Right lobe of liver (tissue), 6 donors: ENCODE results near the gene NR1D1. TPM values are rescaled to one million over a fixed set of nuclear protein-coding genes. Genes with fewer than 3 reads are reported as not detected.
A peak's percentile ranks its signal among the peaks of the same experiment; 100 is the strongest.

Experiments
- ATAC-seq, 4 donors: fragments of 200-7000 bp; cut with Tn5 transposase; one replicate each; pipeline ENCODE4 v1.9.1; 2020; ENCODE audit warnings: mild to moderate bottlenecking in 4 of 4, moderate library complexity in 4 of 4
- DNase-seq, 3 donors: peaks; one replicate each; pipeline ENCODE4 v3.0.0-alpha.2; 2020
- H3K27ac ChIP-seq, 3 donors: fragments of 200-600 bp; one replicate each; pipeline ENCODE4 v1.8.0; 2022
- H3K27me3 ChIP-seq, 2 donors: fragments of 200-600 bp; one replicate each; pipeline ENCODE4 v1.8.0; 2022
- H3K36me3 ChIP-seq, 4 donors: fragments of 200-600 bp; sonication (generic) in 1 of 4; one replicate each; pipeline versions ENCODE4 v1.5.1 to v1.8.0; 2017 to 2022; ENCODE audit warnings: control low read depth in 1 of 4
- H3K4me1 ChIP-seq, 4 donors: fragments of 200-600 bp; sonication (generic) in 1 of 4; one replicate each; pipeline versions ENCODE4 v1.5.1 to v1.8.0; 2017 to 2022; ENCODE audit warnings: control low read depth in 1 of 4
- H3K4me3 ChIP-seq, 3 donors: fragments of 200-600 bp; one replicate each; pipeline ENCODE4 v1.8.0; 2022
- H3K9me3 ChIP-seq, 4 donors: fragments of 200-600 bp; sonication (generic) in 1 of 4; one replicate each; pipeline versions ENCODE4 v1.5.1 to v1.8.0; 2017 to 2022; ENCODE audit warnings: control low read depth in 1 of 4
- CTCF ChIP-seq, 4 donors: fragments of 200-600 bp in 3 of 4; fragments of 450-650 bp in 1 of 4; IDR thresholded peaks; one replicate each; pipeline versions ENCODE4 v1.5.1 to v1.8.0; 2016 to 2022; ENCODE audit warnings: antibody characterized with exemption in 4 of 4, mild to moderate bottlenecking in 2 of 4
- POLR2A ChIP-seq: fragments of 450-650 bp; IDR thresholded peaks from one replicate; pipeline ENCODE4 v1.6.1; 2017; ENCODE audit warnings: antibody characterized with exemption, mild to moderate bottlenecking
- WGBS: methylation state at CpG from one replicate; pipeline ENCODE4 v1.1.6; 2018; ENCODE audit warnings: low coverage, low lambda C conversion rate; ENCODE audit not compliant: insufficient coverage; ENCODE audit errors: missing lambda C conversion rate; 5-methylcytosine and 5-hydroxymethylcytosine counted together
- intact Hi-C, 2 donors: fragments of 100-400 bp; cut with DNase I; formaldehyde crosslinking; loops; one replicate each; pipeline versions ENCODE4 v1.11.2 to v1.14.1; 2022
- total RNA-seq, 6 experiments: library from RNA; depleted of rRNA in 2 of 6; stranded (reverse); fragments of >200 nt in 2 of 6; fragmentation: NEBNext Ultra II Directional in 3 of 6; extraction: Animal tissue kit (Norgen Biotek cat#: 25700) in 3 of 6; gene quantifications; one replicate each; pipeline versions ENCODE4 v1.1.0 to v1.2.4, GENCODE V29; 2016 to 2023
- donor health status: DM: no; HTN: yes; CAD: no.
- donor health status: DM: no; HTN: no; CAD: no.
- donor health status: DM: no; HTN: no; CAD: no.
- donor health status: DM: no; HTN: yes; CAD: no.
- donor health status: DM: no; HTN: yes; CAD: no.

Gene NR1D1
- total RNA-seq, 6 experiments from 2014 or later = 6.9 to 29.8 (median 16.0) TPM

GRCh38 chr17:40122136-40122998 is 22.0 kb upstream of the NR1D1 start:
- ATAC-seq (peak; percentile 52 to 67 (median 56)), DNase-seq (peak; percentile 62 to 72 (median 71))
- Histone ChIP-seq H3K9me3 (no peaks in the 10 kb centered on the region), H3K36me3 (peaks cover 0 to 15% (median 5%) of the 10 kb centered on the region in 4 donors), H3K27ac (peak overlapping the region; percentile 91 to 97 (median 96)), H3K4me1 (peaks cover 0 to 19% (median 10%) of the 10 kb centered on the region in 4 donors), H3K27me3 (no peaks in the 10 kb centered on the region), H3K4me3 (peak overlapping the region; percentile 97 to 98 (median 98))
- no peak for TF ChIP-seq POLR2A
- TF ChIP-seq CTCF (IDR thresholded peaks at IDR 0.05) = peak in 2 of 4 donors; percentile 6 to 8
- intact Hi-C loops = no loop called here
- no CpG with 5 or more reads among the region's 97 CpGs for WGBS

GRCh38 chr17:40121181-40122135 is 21.1 kb upstream of the NR1D1 start, which contains the start of gene MSL1:
Gene MSL1, plus strand, starts transcription at chr17:40121971. Its CDS starts 642 bp downstream, at chr17:40122613.
- Histone ChIP-seq H3K4me1 (peaks cover 0 to 19% (median 10%) of the 10 kb centered on the region in 4 donors), H3K27ac (peak within 1 kb of the TSS; percentile 91 to 97 (median 96)), H3K9me3 (no peaks in the 10 kb centered on the region), H3K27me3 (no peaks in the 10 kb centered on the region), H3K4me3 (peak within 1 kb of the TSS; percentile 97 to 98 (median 98)), H3K36me3 (peaks cover 0 to 6% (median 3%) of the 10 kb centered on the region in 4 donors)
- WGBS = 1% methylated on average over 36 of the region's 82 CpGs
- ATAC-seq (peak; percentile 82 to 87 (median 85)), DNase-seq (peak; percentile 91 to 93 (median 92))
- intact Hi-C loops = no loop called here
- TF ChIP-seq CTCF (IDR thresholded peaks at IDR 0.05) (no peak), POLR2A (peak; percentile 70)

GRCh38 chr17:40115101-40115436 is 14.7 kb upstream of the NR1D1 start:
- Histone ChIP-seq H3K27me3 (no peaks in the 10 kb centered on the region), H3K9me3 (no peaks in the 10 kb centered on the region), H3K4me3 (no peak overlapping the region), H3K27ac (peak overlapping the region in 2 of 3 donors; percentile 90), H3K36me3 (no peaks in the 10 kb centered on the region), H3K4me1 (peaks cover 2 to 50% (median 31%) of the 10 kb centered on the region in 4 donors)
- no peak for TF ChIP-seq CTCF (IDR thresholded peaks at IDR 0.05)
- ATAC-seq (no peak), DNase-seq (no peak)
- 17% methylated on average over 1 of the region's 2 CpGs for WGBS
- intact Hi-C loops = loop anchor here in 1 of 2 donors (10.0 kb wide), 1 partner anchor 50 kb away; no protein-coding TSS in a partner anchor

- ATAC-seq (no peak), DNase-seq (no peak)
- peak overlapping the region; percentile 90 to 91 (median 90) for H3K27ac ChIP-seq
- intact Hi-C loops = loop anchor here in 1 of 2 donors (10.0 kb wide), 1 partner anchor 51 kb away; no protein-coding TSS in a partner anchor
- no peaks in the 10 kb centered on the region for H3K27me3 ChIP-seq
- no peaks in the 10 kb centered on the region for H3K36me3 ChIP-seq
- 0% methylated on average over 2 of the region's 5 CpGs for WGBS
- no peak for TF ChIP-seq CTCF (IDR thresholded peaks at IDR 0.05)
- no peak for TF ChIP-seq POLR2A
- H3K4me3 ChIP-seq = peak overlapping the region in 2 of 3 donors; percentile 48 to 52
- peaks cover 2 to 58% (median 37%) of the 10 kb centered on the region in 4 donors for H3K4me1 ChIP-seq
- no peaks in the 10 kb centered on the region for H3K9me3 ChIP-seq
Measured at GRCh38 chr17:40113907-40114245, 13.5 kb upstream of the NR1D1 start.
